GM12878 (cell line): ENCODE data around the gene THYN1. TPM values are rescaled to one million over a fixed set of nuclear protein-coding genes. Genes with fewer than 3 reads are reported as not detected.

Experiments used
- CEBPB ChIP-seq, 2 experiments: fragments of 150-350 bp in 1 of 2; IDR thresholded peaks; 2 replicates each; pipeline ENCODE4 v1.6.1; 2012 to 2014; ENCODE audit warnings: low read depth in 2 of 2, low read length in 2 of 2, borderline replicate concordance in 1 of 2, inconsistent platforms in 1 of 2
- EP300 ChIP-seq, 2 experiments: fragments of 150-350 bp in 1 of 2; IDR thresholded peaks; 2 replicates each; pipeline ENCODE4 v1.6.1; 2011 to 2012; ENCODE audit warnings: low read depth in 2 of 2, low read length in 2 of 2, borderline replicate concordance in 1 of 2, improper control_type of control experiment in 1 of 2, inconsistent platforms in 1 of 2; ENCODE audit not compliant: control insufficient read depth in 1 of 2
- HDAC6 ChIP-seq: fragments of 200-600 bp; sonication (generic); IDR thresholded peaks from one replicate; pipeline ENCODE4 v1.8.0; 2017; ENCODE audit warnings: antibody characterized with exemption; ENCODE audit not compliant: unreplicated experiment
- NBN ChIP-seq: fragments of 450-650 bp; IDR thresholded peaks from 2 replicates; pipeline ENCODE4 v1.6.1; 2016
- NFYA ChIP-seq: IDR thresholded peaks from 2 replicates; pipeline ENCODE4 v1.6.1; 2011; ENCODE audit warnings: low read depth, mild to moderate bottlenecking, low read length, improper control_type of control experiment, borderline replicate concordance
- POLR2AphosphoS5 ChIP-seq: IDR thresholded peaks from 2 replicates; pipeline ENCODE4 v1.6.1; 2011; ENCODE audit warnings: mild to moderate bottlenecking, low read length, inconsistent platforms
- SMC3 ChIP-seq: IDR thresholded peaks from 2 replicates; pipeline ENCODE4 v1.6.1; 2011; ENCODE audit warnings: low read length, improper control_type of control experiment, borderline replicate concordance
- polyA plus RNA-seq, 11 experiments: library from polyadenylated mRNA; depleted of rRNA in 4 of 11; unstranded in 6 of 11; stranded (reverse) in 5 of 11; fragments of >200 nt; fragmentation: Nextera tagmentation in 4 of 11; fragmentation: Illumina TruSeq in 1 of 11; extraction: Ambion mirVana in 4 of 11; extraction: Trizol in 1 of 11; gene quantifications; 1 replicate in 1 of 11; 2 replicates in 10 of 11; pipeline versions ENCODE4 v1.2.1 to v1.2.3, GENCODE V29; 2011 to 2016; ENCODE audit warnings: inconsistent platforms in 2 of 11, missing spikeins in 2 of 11, low read depth in 1 of 11
- total RNA-seq, 4 experiments: library from RNA; depleted of rRNA in 3 of 4; stranded (reverse); fragments of >200 nt in 3 of 4; fragmentation: Illumina TruSeq in 1 of 4; extraction: Trizol in 1 of 4; gene quantifications; 2 replicates each; pipeline versions ENCODE4 v1.2.1 to v1.2.3, GENCODE V29; 2013 to 2021
- TF ChIP-seq, protein P1 (sequence below): IDR thresholded peaks from 2 replicates; pipeline ENCODE4 v1.6.1; 2012; ENCODE audit warnings: mild to moderate bottlenecking, low read depth, low read length
- TF ChIP-seq, protein P2 (sequence below): fragments of 450-650 bp; IDR thresholded peaks from 2 replicates; pipeline ENCODE4 v1.6.1; 2017; ENCODE audit warnings: mild to moderate bottlenecking, moderate library complexity

The THYN1 gene
- total and polyA plus RNA-seq, 10 of the 15 experiments (the other 5 are each of a cell fraction or from before 2014, with no cell fraction given), result 45.7 to 221 (median 96.3) TPM

DNA sequence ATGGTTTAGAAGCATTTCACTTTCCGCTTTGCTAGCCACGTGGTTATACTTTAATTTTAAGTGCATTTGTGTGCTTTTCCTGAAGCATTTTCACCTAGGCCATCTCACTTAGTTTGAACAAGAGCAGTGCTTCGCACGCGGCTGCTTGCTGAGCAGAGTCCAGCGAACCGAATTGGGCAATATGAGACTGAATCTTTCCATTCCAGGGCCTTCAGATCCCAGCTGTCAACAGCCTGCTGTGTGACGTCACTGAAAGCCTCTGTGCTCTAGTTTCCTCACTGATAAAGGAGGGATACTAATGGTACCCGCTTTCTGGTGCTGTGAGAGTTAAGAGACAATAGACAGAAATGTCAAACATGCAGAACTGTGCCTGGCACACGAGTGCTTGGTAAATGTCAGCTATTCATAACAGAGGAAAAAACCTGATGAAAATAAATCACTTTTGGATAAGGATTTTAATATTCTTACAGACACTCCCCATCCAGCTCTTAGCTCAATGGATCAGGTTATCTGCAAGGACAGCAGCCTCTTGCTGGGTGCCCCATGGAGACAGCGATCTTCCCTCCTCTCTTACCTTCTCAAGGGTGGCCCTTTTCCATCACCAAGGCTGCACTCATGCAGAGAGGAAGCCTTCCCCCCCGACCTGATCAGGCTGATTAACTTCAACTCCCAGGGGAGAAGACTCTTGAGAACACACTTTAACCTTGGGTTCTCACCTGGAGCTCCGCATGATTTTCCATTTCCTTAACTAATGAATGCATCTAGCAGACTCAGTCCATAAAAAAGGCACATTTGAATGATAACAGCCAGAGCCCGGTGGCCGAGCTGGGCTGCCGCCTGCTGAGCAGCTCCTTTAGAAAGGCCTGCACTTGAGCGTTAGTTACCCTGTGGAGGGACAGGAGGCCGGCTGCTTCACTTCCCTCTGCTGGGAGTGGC lies 19.5 kb upstream of the THYN1 start (continued):
- TF ChIP-seq, protein P1, sequence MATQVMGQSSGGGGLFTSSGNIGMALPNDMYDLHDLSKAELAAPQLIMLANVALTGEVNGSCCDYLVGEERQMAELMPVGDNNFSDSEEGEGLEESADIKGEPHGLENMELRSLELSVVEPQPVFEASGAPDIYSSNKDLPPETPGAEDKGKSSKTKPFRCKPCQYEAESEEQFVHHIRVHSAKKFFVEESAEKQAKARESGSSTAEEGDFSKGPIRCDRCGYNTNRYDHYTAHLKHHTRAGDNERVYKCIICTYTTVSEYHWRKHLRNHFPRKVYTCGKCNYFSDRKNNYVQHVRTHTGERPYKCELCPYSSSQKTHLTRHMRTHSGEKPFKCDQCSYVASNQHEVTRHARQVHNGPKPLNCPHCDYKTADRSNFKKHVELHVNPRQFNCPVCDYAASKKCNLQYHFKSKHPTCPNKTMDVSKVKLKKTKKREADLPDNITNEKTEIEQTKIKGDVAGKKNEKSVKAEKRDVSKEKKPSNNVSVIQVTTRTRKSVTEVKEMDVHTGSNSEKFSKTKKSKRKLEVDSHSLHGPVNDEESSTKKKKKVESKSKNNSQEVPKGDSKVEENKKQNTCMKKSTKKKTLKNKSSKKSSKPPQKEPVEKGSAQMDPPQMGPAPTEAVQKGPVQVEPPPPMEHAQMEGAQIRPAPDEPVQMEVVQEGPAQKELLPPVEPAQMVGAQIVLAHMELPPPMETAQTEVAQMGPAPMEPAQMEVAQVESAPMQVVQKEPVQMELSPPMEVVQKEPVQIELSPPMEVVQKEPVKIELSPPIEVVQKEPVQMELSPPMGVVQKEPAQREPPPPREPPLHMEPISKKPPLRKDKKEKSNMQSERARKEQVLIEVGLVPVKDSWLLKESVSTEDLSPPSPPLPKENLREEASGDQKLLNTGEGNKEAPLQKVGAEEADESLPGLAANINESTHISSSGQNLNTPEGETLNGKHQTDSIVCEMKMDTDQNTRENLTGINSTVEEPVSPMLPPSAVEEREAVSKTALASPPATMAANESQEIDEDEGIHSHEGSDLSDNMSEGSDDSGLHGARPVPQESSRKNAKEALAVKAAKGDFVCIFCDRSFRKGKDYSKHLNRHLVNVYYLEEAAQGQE, result no peak
- TF ChIP-seq, protein P2, sequence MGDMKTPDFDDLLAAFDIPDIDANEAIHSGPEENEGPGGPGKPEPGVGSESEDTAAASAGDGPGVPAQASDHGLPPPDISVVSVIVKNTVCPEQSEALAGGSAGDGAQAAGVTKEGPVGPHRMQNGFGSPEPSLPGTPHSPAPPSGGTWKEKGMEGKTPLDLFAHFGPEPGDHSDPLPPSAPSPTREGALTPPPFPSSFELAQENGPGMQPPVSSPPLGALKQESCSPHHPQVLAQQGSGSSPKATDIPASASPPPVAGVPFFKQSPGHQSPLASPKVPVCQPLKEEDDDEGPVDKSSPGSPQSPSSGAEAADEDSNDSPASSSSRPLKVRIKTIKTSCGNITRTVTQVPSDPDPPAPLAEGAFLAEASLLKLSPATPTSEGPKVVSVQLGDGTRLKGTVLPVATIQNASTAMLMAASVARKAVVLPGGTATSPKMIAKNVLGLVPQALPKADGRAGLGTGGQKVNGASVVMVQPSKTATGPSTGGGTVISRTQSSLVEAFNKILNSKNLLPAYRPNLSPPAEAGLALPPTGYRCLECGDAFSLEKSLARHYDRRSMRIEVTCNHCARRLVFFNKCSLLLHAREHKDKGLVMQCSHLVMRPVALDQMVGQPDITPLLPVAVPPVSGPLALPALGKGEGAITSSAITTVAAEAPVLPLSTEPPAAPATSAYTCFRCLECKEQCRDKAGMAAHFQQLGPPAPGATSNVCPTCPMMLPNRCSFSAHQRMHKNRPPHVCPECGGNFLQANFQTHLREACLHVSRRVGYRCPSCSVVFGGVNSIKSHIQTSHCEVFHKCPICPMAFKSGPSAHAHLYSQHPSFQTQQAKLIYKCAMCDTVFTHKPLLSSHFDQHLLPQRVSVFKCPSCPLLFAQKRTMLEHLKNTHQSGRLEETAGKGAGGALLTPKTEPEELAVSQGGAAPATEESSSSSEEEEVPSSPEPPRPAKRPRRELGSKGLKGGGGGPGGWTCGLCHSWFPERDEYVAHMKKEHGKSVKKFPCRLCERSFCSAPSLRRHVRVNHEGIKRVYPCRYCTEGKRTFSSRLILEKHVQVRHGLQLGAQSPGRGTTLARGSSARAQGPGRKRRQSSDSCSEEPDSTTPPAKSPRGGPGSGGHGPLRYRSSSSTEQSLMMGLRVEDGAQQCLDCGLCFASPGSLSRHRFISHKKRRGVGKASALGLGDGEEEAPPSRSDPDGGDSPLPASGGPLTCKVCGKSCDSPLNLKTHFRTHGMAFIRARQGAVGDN, result no peak
- TF ChIP-seq EP300 (IDR thresholded peaks at IDR 0.05; ENCODE audit: borderline replicate concordance in 1 of 2, control insufficient read depth in 1 of 2, low read depth in 2 of 2, low read length in 2 of 2) (no peak), SMC3 (no peak), NFYA (no peak), CEBPB (IDR thresholded peaks at IDR 0.05; ENCODE audit: borderline replicate concordance in 1 of 2, low read depth in 2 of 2, low read length in 2 of 2) (no peak), NBN (no peak), HDAC6 (no peak), POLR2AphosphoS5 (no peak)
- TF ChIP-seq, all 136 proteins: peak for 0
